Activated CD8-positive, alpha-beta T cell treated with anti-CD3 and anti-CD28 coated beads, Interleukin-2, amount 10 ng/mL, durations not matched to agents 7 days and 5 days (primary cell): ENCODE measurements around the gene ANKS3. TPM values are rescaled to one million over a fixed set of nuclear protein-coding genes. Genes with fewer than 3 reads are reported as not detected.
A peak's percentile ranks its signal among the peaks of the same experiment; 100 is the strongest.

Experiments used
- ATAC-seq: fragments of 150-1000 bp; cut with Tn5 transposase; one replicate; pipeline ENCODE4 v1.10.0; 2021; ENCODE audit warnings: moderate library complexity
- CTCF ChIA-PET: fragments of 350-600 bp; sonication (Branson Sonifier 250); formaldehyde crosslinking; loops from one replicate; lab custom pipeline; 2021; ENCODE audit warnings: antibody characterized with exemption; lab: Charles Lee
- POLR2A ChIA-PET: fragments of 350-600 bp; sonication (Branson Sonifier 250); formaldehyde crosslinking; loops from one replicate; lab custom pipeline; 2021; ENCODE audit warnings: antibody characterized with exemption; lab: Charles Lee
- DNase-seq: peaks from one replicate; pipeline ENCODE4 v3.0.0-alpha.2; 2020
- H3K27ac Mint-ChIP-seq: one replicate; pipeline ENCODE4 v1.8.0; 2021; ENCODE audit warnings: mild to moderate bottlenecking, mixed read lengths
- H3K27me3 Mint-ChIP-seq: one replicate; pipeline ENCODE4 v1.8.0; 2021; ENCODE audit warnings: low read depth, mixed read lengths
- H3K36me3 Mint-ChIP-seq: one replicate; pipeline ENCODE4 v1.8.0; 2021; ENCODE audit warnings: low read depth, mixed read lengths
- H3K4me1 Mint-ChIP-seq: one replicate; pipeline ENCODE4 v1.8.0; 2021; ENCODE audit warnings: low read depth, mixed read lengths
- H3K4me3 Mint-ChIP-seq: one replicate; pipeline ENCODE4 v1.8.0; 2021; ENCODE audit warnings: mild to moderate bottlenecking, mixed read lengths
- H3K9me3 Mint-ChIP-seq: one replicate; pipeline ENCODE4 v1.8.0; 2022; ENCODE audit warnings: mixed read lengths; ENCODE audit not compliant: insufficient read depth
- total RNA-seq, 2 experiments: library from RNA; stranded (reverse); gene quantifications; one replicate each; pipeline ENCODE4 v1.2.3, GENCODE V29; 2021

Gene ANKS3
- total RNA-seq, 2 experiments from 2014 or later = 17.0 to 17.2 TPM

DNA sequence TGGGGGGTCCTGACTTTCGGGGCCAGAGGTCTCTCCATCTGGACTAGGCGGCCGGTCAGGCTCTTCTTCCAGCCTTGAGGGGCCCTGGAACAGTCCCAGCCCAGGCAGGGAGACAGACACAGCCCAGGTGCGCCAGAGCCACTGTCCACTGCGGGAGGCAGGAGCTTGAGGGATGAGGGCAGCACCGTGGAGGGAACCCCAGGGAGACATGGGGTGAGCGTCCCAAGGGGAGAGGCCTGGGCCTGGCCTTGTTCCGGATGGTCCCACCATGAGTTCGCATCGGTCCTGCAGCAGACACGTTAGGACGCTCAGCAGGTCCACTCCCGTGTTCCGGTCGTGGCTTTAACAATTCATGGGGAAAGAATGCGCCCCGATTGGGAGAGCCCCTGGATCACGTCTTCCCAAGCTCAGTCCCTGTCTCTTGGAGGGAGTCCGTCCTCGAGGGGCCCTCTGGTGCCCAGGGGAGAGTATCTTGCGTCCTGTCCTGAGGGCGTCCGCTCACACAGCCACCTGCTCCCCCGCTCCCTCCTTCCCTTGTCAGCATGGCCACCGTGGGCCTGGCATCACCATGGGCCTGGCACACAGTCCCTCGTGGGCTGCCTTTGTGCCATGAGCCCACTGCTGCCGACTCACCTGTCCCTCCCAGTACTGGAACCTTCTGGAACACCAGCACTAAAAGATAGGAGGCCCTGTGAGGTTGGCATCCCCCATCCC lies 47.4 kb downstream of the ANKS3 start:
- DNase-seq = no peak
- CTCF ChIA-PET = no interaction called here
- H3K4me1 Mint-ChIP-seq = peaks cover 6% of the 10 kb centered on the region

DNA sequence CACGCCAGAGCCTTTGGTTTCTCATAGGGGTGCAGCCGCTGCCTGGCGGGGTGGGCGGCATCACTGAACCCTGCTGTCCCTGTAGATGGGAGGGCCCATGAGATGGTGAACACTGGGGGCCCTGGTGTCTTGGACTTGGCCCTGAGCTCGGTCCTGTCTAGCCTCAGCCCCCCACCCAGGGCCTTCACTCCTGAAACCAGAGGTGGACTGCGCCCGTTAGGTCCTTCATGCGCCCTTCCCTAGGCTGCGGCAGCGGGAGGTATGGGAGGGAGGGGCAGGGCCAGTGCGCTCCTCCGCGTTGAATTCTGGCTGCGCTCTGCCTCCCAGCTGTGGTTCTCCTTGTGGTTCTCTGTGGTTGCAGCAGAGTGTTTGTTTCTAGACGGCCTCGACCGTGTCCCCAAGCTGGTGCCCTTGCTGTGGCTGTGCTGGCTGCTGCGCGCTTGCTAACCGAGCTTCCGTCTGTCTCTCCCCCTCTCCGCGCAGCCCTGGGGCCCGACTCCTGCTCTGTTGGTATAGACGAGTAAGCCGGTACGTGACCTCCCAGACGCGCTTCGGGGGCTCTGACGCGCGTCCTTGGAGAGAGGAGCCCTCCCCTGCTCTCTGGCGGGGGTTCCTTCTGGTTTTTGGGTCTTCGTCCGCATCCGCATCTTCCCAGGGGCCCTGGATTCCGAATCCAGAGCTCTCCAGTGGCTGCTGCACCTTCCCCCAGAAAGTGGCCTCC lies 48.1 kb downstream of the ANKS3 start:
- DNase-seq (no peak), ATAC-seq (no peak)
- Mint-ChIP-seq H3K36me3 (peaks cover 21% of the 10 kb centered on the region), H3K27ac (peak overlapping the region; percentile 25), H3K4me3 (no peak overlapping the region), H3K27me3 (no peaks in the 10 kb centered on the region), H3K9me3 (no peaks in the 10 kb centered on the region), H3K4me1 (peaks cover 13% of the 10 kb centered on the region)
- CTCF ChIA-PET = no interaction called here
- POLR2A ChIA-PET = no interaction called here

More for the DNA sequence above, 47.4 kb downstream of the ANKS3 start:
- Mint-ChIP-seq H3K4me3 (no peak overlapping the region), H3K27me3 (no peaks in the 10 kb centered on the region), H3K36me3 (peaks cover 19% of the 10 kb centered on the region), H3K27ac (no peak overlapping the region), H3K9me3 (no peaks in the 10 kb centered on the region)
- POLR2A ChIA-PET = no interaction called here
- ATAC-seq = no peak

DNA sequence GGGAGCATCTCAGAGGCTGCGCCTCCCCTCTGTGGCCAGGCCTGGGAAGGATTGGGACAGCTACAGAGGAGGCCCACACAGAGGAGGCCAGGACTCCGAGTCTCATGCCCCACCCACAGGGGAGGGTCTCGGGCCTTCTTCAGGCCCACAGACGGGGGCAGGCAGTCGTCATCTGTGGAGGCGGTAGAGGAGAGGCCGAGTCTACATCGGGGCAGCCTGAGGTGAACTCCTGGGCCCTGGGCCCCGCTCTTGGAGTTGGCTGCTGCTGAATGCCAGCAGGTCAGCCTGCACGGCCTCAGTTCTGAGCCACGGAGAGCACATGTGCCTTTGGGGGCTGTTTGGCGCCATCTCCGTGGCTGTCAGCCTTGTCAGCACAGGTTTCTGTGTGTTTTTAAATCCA lies 48.8 kb downstream of the ANKS3 start:
- no peaks in the 10 kb centered on the region for H3K9me3 Mint-ChIP-seq
- DNase-seq (no peak), ATAC-seq (no peak)
- no peaks in the 10 kb centered on the region for H3K27me3 Mint-ChIP-seq
- ChIA-PET POLR2A (no interaction called here), CTCF (no interaction called here)
- no peak overlapping the region for H3K4me3 Mint-ChIP-seq
- H3K27ac Mint-ChIP-seq = no peak overlapping the region
- peaks cover 22% of the 10 kb centered on the region for H3K36me3 Mint-ChIP-seq
- peaks cover 14% of the 10 kb centered on the region for H3K4me1 Mint-ChIP-seq

- peaks cover 27% of the 10 kb centered on the region for H3K36me3 Mint-ChIP-seq
- no peaks in the 10 kb centered on the region for H3K27me3 Mint-ChIP-seq
- ChIA-PET CTCF (no interaction called here), POLR2A (no interaction called here)
- H3K9me3 Mint-ChIP-seq = no peaks in the 10 kb centered on the region
- no peak overlapping the region for H3K4me3 Mint-ChIP-seq
- no peak for ATAC-seq
- DNase-seq = no peak
- no peak overlapping the region for H3K27ac Mint-ChIP-seq
- peaks cover 16% of the 10 kb centered on the region for H3K4me1 Mint-ChIP-seq
These were observed 49.3 kb downstream of the ANKS3 start for GRCh38 chr16:4684763-4685162.

DNA sequence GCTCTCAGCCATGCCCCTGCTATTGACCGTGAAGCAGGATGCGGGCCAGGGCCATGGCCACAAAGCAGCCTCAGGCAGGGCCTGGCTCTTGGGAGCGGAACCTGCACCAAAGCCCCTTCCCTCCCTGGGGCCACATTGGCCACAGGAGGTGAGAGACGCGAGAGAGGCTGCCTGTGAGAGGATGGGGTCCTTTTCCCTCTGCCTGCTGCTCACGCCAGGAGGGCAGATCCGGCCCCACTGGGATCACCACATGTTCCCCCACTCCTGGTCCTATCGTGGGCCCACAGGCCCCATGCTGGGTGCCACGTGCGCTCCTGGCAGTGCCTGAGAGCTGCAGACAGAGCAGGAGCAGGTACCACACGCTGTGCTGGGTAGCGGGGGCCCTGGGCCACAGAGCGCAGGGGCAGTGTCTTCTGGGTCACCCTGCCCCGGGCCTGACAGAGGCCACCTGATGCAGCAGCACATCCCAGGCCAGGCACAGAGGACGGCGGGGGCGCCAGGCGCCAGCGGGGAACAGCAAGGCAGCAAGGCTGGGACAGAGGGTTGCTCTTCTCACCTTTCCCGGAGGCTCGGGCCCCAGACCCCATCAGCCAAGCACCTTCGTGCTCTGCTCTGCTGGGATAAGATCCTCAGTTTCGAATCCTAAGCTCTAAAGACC lies 49.9 kb downstream of the ANKS3 start:
- no peak for DNase-seq
- Mint-ChIP-seq H3K4me1 (peaks cover 16% of the 10 kb centered on the region), H3K36me3 (peaks cover 29% of the 10 kb centered on the region), H3K27ac (no peak overlapping the region), H3K27me3 (no peaks in the 10 kb centered on the region), H3K4me3 (no peak overlapping the region), H3K9me3 (no peaks in the 10 kb centered on the region)
- ChIA-PET CTCF (no interaction called here), POLR2A (no interaction called here)
- ATAC-seq = no peak

DNA sequence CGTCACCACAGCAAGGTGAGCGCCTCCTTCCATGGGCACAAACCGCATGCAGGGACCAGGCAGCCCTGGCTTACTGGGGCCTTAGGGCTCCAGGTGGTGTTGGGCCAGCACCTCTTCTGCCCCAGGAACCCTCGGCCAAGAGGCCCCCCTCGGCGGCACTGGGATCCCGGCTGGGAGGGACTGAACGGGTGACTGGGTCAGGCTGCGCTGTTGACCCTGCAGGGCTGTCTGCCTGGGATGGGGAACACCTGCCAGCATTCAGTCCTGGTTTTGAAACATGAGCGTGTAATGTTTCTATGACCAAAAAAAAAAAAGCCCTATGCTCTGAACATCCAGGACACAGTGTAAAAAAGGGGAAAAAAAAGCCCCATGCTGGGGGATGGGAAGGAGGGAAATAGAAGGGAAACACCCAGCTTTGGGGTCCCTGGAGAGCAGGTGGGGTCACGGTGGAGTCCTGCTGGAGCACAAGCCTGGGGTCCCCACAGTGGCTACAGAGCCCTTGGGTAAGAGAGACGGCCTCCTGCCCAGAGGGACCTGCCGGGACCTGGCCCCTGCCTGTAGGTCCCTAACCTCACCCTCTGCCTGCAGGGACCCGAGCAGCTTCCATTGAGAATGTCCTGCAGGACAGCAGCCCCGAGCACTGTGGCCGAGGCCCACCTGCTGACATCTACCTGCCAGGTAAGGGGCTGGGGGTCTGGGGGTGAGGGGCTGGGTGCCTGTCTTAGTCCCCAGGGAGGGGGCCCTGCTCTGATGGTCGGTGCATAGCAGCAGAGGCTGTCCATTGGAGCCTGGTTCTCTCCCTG lies 50.6 kb downstream of the ANKS3 start:
- ChIA-PET POLR2A (no interaction called here), CTCF (interaction anchor here (0.8 to 1.2 kb wide), 5 partner anchors 19 to 178 kb away, joined by 3 to 4 read pairs (median 3); no protein-coding TSS in a partner anchor)
- H3K9me3 Mint-ChIP-seq = no peaks in the 10 kb centered on the region
- no peak overlapping the region for H3K27ac Mint-ChIP-seq
- H3K4me3 Mint-ChIP-seq = no peak overlapping the region
- peaks cover 22% of the 10 kb centered on the region for H3K4me1 Mint-ChIP-seq
- no peak for DNase-seq
- no peak for ATAC-seq
- peaks cover 31% of the 10 kb centered on the region for H3K36me3 Mint-ChIP-seq
- H3K27me3 Mint-ChIP-seq = no peaks in the 10 kb centered on the region

- ATAC-seq = peak; percentile 43
- H3K36me3 Mint-ChIP-seq = peaks cover 36% of the 10 kb centered on the region
- ChIA-PET POLR2A (no interaction called here), CTCF (interaction anchor here (0.7 to 1.2 kb wide), 6 partner anchors 18 to 177 kb away, joined by 3 to 4 read pairs (median 3); partner anchors contain the start of gene ROGDI)
- H3K9me3 Mint-ChIP-seq = no peaks in the 10 kb centered on the region
- H3K4me3 Mint-ChIP-seq = no peak overlapping the region
- DNase-seq = peak; percentile 49
- no peak overlapping the region for H3K27ac Mint-ChIP-seq
- no peaks in the 10 kb centered on the region for H3K27me3 Mint-ChIP-seq
- H3K4me1 Mint-ChIP-seq = peaks cover 30% of the 10 kb centered on the region
These were observed 51.3 kb downstream of the ANKS3 start for GRCh38 chr16:4682616-4683254.

DNA sequence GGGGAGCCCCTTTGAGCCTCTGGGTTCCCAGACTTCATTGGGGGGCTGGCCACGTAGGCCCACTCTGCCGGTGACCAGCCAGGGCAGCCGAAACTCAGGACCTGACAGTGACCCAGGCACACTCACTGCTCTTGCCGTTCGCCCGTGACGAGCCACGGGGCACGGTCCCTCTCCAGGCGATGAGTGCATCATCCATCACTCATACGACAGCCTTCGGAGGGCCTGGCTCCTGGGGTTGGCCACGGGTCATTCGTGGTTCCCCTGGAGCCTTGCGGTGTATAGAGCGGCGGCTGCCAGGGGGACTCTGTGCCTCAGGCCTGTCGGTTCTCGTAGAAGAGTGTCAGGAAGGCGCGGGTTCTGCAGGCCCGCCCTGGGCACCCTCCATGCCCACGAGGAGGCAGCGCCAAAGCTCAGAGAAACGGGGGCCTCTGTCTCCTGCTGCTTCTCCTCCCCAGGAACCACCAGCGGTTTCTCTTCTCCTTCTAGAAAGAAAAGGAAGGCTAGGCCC lies 51.9 kb downstream of the ANKS3 start:
- no peaks in the 10 kb centered on the region for H3K9me3 Mint-ChIP-seq
- CTCF ChIA-PET = interaction anchor here (0.7 to 1.2 kb wide), 5 partner anchors 17 to 176 kb away, joined by 3 to 4 read pairs (median 3); partner anchors contain the start of gene ROGDI
- peaks cover 34% of the 10 kb centered on the region for H3K4me1 Mint-ChIP-seq
- ATAC-seq (no peak), DNase-seq (no peak)
- H3K36me3 Mint-ChIP-seq = peaks cover 35% of the 10 kb centered on the region
- no peak overlapping the region for H3K4me3 Mint-ChIP-seq
- POLR2A ChIA-PET = no interaction called here
- H3K27ac Mint-ChIP-seq = peak overlapping the region; percentile 77
- no peaks in the 10 kb centered on the region for H3K27me3 Mint-ChIP-seq

GRCh38 chr16:4681471-4682083 lies 52.5 kb downstream of the ANKS3 start:
- peaks cover 37% of the 10 kb centered on the region for H3K36me3 Mint-ChIP-seq
- H3K27me3 Mint-ChIP-seq = no peaks in the 10 kb centered on the region
- ATAC-seq (peak; percentile 25), DNase-seq (peak; percentile 42)
- H3K9me3 Mint-ChIP-seq = no peaks in the 10 kb centered on the region
- CTCF ChIA-PET = no interaction called here
- H3K4me3 Mint-ChIP-seq = peak overlapping the region; percentile 31
- peak overlapping the region; percentile 77 for H3K27ac Mint-ChIP-seq
- POLR2A ChIA-PET = no interaction called here
- H3K4me1 Mint-ChIP-seq = peaks cover 40% of the 10 kb centered on the region

DNA sequence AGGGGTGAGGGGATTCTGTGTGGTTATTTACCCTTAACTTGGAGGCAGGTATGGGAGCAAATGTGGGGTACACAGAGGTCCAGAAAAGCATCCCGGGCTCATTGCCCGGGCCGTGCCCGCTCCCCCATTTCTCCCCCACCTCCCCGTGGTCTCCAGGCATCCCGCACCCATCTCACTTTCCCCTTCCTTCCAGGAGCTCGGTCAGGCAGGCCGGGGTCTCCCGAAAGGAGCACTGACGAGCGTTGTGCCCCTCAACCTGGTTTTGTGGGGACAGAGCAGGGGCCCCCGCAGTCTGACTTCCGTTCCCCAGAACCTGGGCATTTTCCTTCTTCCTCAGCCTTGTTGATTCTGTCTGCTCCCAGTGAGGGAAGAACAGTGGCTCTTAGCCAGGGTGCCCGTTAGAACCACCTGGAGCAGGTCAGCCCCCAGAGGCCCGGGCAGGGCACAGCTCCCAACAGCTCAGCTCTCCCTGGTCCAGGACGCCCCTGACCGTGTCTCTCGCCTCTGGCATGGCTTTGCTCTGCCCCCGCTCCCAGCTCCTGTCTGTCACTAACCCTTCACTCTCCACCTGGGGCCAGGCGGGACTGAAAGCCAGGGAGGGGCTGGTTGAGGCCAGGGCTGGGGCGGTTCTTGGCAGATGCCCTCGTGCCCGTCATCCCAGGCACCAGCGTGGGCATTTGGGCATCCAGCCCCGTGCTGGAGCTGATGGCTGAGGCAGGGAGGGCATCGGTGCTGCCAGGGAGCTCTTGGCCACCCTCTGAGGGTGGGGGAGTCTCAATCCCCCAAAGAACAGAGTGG lies 53.2 kb downstream of the ANKS3 start:
- no peak for DNase-seq
- no peak for ATAC-seq
- peaks cover 47% of the 10 kb centered on the region for H3K4me1 Mint-ChIP-seq
- H3K36me3 Mint-ChIP-seq = peaks cover 44% of the 10 kb centered on the region
- H3K27ac Mint-ChIP-seq = peak overlapping the region; percentile 77
- H3K4me3 Mint-ChIP-seq = no peak overlapping the region
- H3K27me3 Mint-ChIP-seq = no peaks in the 10 kb centered on the region
- H3K9me3 Mint-ChIP-seq = no peaks in the 10 kb centered on the region
- ChIA-PET CTCF (no interaction called here), POLR2A (no interaction called here)
